K562 (cell line): ENCODE data around the gene NSMCE1. TPM values are rescaled to one million over a fixed set of nuclear protein-coding genes. Genes with fewer than 3 reads are reported as not detected.

Source experiments
- ARNT ChIP-seq, 2 experiments: fragments of 450-650 bp; IDR thresholded peaks; 2 replicates each; pipeline ENCODE4 v1.6.1; 2016; ENCODE audit warnings: mild to moderate bottlenecking in 1 of 2
- BRD4 ChIP-seq: fragments of 200-600 bp; sonication (generic); IDR thresholded peaks from 2 replicates; pipeline ENCODE4 v1.6.1; 2017; ENCODE audit warnings: inconsistent platforms
- DEAF1 ChIP-seq: fragments of 450-650 bp; formaldehyde crosslinking; IDR thresholded peaks from 2 replicates; pipeline ENCODE4 v1.4.0; 2020; ENCODE audit warnings: mild to moderate bottlenecking, moderate library complexity
- FOXJ3 ChIP-seq: sonication (generic); formaldehyde crosslinking; IDR thresholded peaks from 2 replicates; pipeline ENCODE4 v1.4.0; 2020; ENCODE audit warnings: mild to moderate bottlenecking, missing genetic modification reagents
- GATAD2B ChIP-seq: fragments of 450-650 bp; IDR thresholded peaks from 2 replicates; pipeline ENCODE4 v1.6.1; 2017; ENCODE audit warnings: mild to moderate bottlenecking, borderline replicate concordance
- GTF2F1 ChIP-seq: IDR thresholded peaks from 2 replicates; pipeline ENCODE4 v1.6.1; 2011; ENCODE audit warnings: low read depth, low read length, improper control_type of control experiment
- HOXB6 ChIP-seq: fragments of 250-450 bp; sonication (Bioruptor Pico); IDR thresholded peaks from 2 replicates; pipeline ENCODE4 v1.5.1; 2022; ENCODE audit warnings: mild to moderate bottlenecking, borderline replicate concordance
- MBD2 ChIP-seq: sonication (generic); IDR thresholded peaks from 2 replicates; pipeline ENCODE4 v1.6.1; 2016; ENCODE audit warnings: low read depth, borderline replicate concordance
- NFYB ChIP-seq: IDR thresholded peaks from 2 replicates; pipeline ENCODE4 v1.6.1; 2011; ENCODE audit warnings: mild to moderate bottlenecking, moderate library complexity; ENCODE audit not compliant: insufficient read length; ENCODE audit errors: extremely low read depth
- PCBP2 ChIP-seq: fragments of 200-400 bp; formaldehyde crosslinking; IDR thresholded peaks from 2 replicates; pipeline ENCODE4 v1.6.1; 2018; ENCODE audit warnings: low read length, low read depth, mild to moderate bottlenecking, moderate library complexity; ENCODE audit not compliant: poor library complexity, severe bottlenecking
- POU5F1 ChIP-seq: fragments of 150-350 bp; IDR thresholded peaks from 2 replicates; pipeline ENCODE4 v1.6.1; 2014; ENCODE audit warnings: borderline replicate concordance, low read length, low read depth, mild to moderate bottlenecking; ENCODE audit not compliant: partially characterized antibody
- PTRF ChIP-seq: fragments of 450-650 bp; IDR thresholded peaks from 2 replicates; pipeline ENCODE4 v1.6.1; 2016; ENCODE audit warnings: mild to moderate bottlenecking, missing genetic modification characterization, missing compliant biosample characterization
- RHOXF2B ChIP-seq: fragments of 250-450 bp; sonication (Bioruptor Pico); conservative IDR thresholded peaks from 2 replicates; pipeline ENCODE4 v1.5.1; 2021
- SIX5 ChIP-seq, 2 experiments: IDR thresholded peaks; 2 replicates each; pipeline ENCODE4 v1.6.1; 2011; ENCODE audit warnings: low read length in 2 of 2, borderline replicate concordance in 1 of 2, low read depth in 1 of 2, mild to moderate bottlenecking in 1 of 2, moderate library complexity in 1 of 2; ENCODE audit not compliant: insufficient read depth in 1 of 2
- U2AF1 ChIP-seq: fragments of 200-400 bp; formaldehyde crosslinking; optimal IDR thresholded peaks from 2 replicates; pipeline ENCODE3; 2017; ENCODE audit warnings: mild to moderate bottlenecking, low read depth, low read length, moderate library complexity
- ZEB2 ChIP-seq: fragments of 450-650 bp; IDR thresholded peaks from 2 replicates; pipeline ENCODE4 v1.6.1; 2016
- ZNF263 ChIP-seq: sonication (generic); formaldehyde crosslinking; IDR thresholded peaks from 2 replicates; pipeline ENCODE4 v1.8.0; 2022; ENCODE audit warnings: mild to moderate bottlenecking, missing genetic modification reagents, borderline replicate concordance
- ZNF695 ChIP-seq: fragments of 450-650 bp; formaldehyde crosslinking; IDR thresholded peaks from 2 replicates; pipeline ENCODE4 v1.4.0; 2020; ENCODE audit warnings: mild to moderate bottlenecking, moderate library complexity
- ZNF76 ChIP-seq: fragments of 250-450 bp; sonication (Bioruptor Pico); IDR thresholded peaks from 2 replicates; pipeline ENCODE4 v1.4.0; 2020; ENCODE audit warnings: mild to moderate bottlenecking, moderate library complexity, borderline replicate concordance
- ZNF778 ChIP-seq: fragments of 450-650 bp; formaldehyde crosslinking; IDR thresholded peaks from 2 replicates; pipeline ENCODE4 v1.4.0; 2020; ENCODE audit warnings: mild to moderate bottlenecking, moderate library complexity
- polyA plus RNA-seq, 8 experiments: library from polyadenylated mRNA; depleted of rRNA in 4 of 8; stranded (reverse) in 5 of 8; unstranded in 3 of 8; fragments of >200 nt; fragmentation: Nextera tagmentation in 2 of 8; fragmentation: Illumina TruSeq in 1 of 8; extraction: Ambion mirVana in 2 of 8; extraction: Trizol in 1 of 8; gene quantifications; 2 replicates each; pipeline versions ENCODE4 v1.2.1 to v1.2.3, GENCODE V29; 2011 to 2014; ENCODE audit warnings: inconsistent platforms in 1 of 8, missing spikeins in 1 of 8
- total RNA-seq, 7 experiments: library from RNA; depleted of rRNA in 6 of 7; stranded (reverse); fragments of >200 nt in 6 of 7; fragmentation: Illumina TruSeq in 2 of 7; extraction: Trizol in 2 of 7; gene quantifications; 2 replicates each; pipeline versions ENCODE4 v1.2.1 to v1.2.3, GENCODE V29; 2011 to 2021; ENCODE audit warnings: low replicate concordance in 1 of 7
- TF ChIP-seq, protein P1 (sequence below), 3 experiments: fragments of 200-800 bp in 1 of 3; sonication (Bioruptor generic) in 1 of 3; sonication (generic) in 1 of 3; formaldehyde crosslinking in 1 of 3; IDR thresholded peaks; 2 replicates each; pipeline versions ENCODE4 v1.6.1 to v1.8.0; 2016 to 2022; ENCODE audit warnings: mild to moderate bottlenecking in 2 of 3, missing compliant biosample characterization in 2 of 3, missing genetic modification characterization in 2 of 3, missing genetic modification reagents in 1 of 3
- TF ChIP-seq, protein P2 (sequence below), 2 experiments: fragments of 150-350 bp in 1 of 2; IDR thresholded peaks; 2 replicates each; pipeline ENCODE4 v1.6.1; 2012 to 2016; ENCODE audit warnings: low read depth in 2 of 2, low read length in 2 of 2, mild to moderate bottlenecking in 1 of 2, moderate library complexity in 1 of 2

The NSMCE1 gene
- total and polyA plus RNA-seq, 9 of the 15 experiments (the other 6 are each of a cell fraction or from before 2014, with no cell fraction given): 52.1 to 163 (median 61.5) TPM

GRCh38 chr16:27228621-27229501 lies 39.7 kb downstream of the NSMCE1 start (continued):
- no peak for TF ChIP-seq DEAF1 (CRISPR knock-in tag)
- no peak for TF ChIP-seq RHOXF2B (CRISPR knock-in tag)
- no peak for TF ChIP-seq ZNF263 (CRISPR knock-in tag)
- no peak for TF ChIP-seq BRD4
- TF ChIP-seq, protein P1, sequence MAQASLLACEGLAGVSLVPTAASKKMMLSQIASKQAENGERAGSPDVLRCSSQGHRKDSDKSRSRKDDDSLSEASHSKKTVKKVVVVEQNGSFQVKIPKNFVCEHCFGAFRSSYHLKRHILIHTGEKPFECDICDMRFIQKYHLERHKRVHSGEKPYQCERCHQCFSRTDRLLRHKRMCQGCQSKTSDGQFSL (CRISPR knock-in tag; IDR thresholded peaks at IDR 0.05): no peak
- TF ChIP-seq, protein P1 (tag; IDR thresholded peaks at IDR 0.05): no peak
- no peak for TF ChIP-seq SIX5 (IDR thresholded peaks at IDR 0.05; ENCODE audit: borderline replicate concordance in 1 of 2, insufficient read depth in 1 of 2, low read depth in 1 of 2, low read length in 2 of 2)
- no peak for TF ChIP-seq ZNF778 (CRISPR knock-in tag)
- TF ChIP-seq PCBP2: no peak
- no peak for TF ChIP-seq ZEB2
- TF ChIP-seq ZNF76 (CRISPR knock-in tag): no peak
- no peak for TF ChIP-seq PTRF
- no peak for TF ChIP-seq U2AF1
- no peak for TF ChIP-seq ARNT (IDR thresholded peaks at IDR 0.05)
- no peak for TF ChIP-seq FOXJ3
- no peak for TF ChIP-seq ZNF695 (CRISPR knock-in tag)
- no peak for TF ChIP-seq NFYB
- TF ChIP-seq, protein P2, sequence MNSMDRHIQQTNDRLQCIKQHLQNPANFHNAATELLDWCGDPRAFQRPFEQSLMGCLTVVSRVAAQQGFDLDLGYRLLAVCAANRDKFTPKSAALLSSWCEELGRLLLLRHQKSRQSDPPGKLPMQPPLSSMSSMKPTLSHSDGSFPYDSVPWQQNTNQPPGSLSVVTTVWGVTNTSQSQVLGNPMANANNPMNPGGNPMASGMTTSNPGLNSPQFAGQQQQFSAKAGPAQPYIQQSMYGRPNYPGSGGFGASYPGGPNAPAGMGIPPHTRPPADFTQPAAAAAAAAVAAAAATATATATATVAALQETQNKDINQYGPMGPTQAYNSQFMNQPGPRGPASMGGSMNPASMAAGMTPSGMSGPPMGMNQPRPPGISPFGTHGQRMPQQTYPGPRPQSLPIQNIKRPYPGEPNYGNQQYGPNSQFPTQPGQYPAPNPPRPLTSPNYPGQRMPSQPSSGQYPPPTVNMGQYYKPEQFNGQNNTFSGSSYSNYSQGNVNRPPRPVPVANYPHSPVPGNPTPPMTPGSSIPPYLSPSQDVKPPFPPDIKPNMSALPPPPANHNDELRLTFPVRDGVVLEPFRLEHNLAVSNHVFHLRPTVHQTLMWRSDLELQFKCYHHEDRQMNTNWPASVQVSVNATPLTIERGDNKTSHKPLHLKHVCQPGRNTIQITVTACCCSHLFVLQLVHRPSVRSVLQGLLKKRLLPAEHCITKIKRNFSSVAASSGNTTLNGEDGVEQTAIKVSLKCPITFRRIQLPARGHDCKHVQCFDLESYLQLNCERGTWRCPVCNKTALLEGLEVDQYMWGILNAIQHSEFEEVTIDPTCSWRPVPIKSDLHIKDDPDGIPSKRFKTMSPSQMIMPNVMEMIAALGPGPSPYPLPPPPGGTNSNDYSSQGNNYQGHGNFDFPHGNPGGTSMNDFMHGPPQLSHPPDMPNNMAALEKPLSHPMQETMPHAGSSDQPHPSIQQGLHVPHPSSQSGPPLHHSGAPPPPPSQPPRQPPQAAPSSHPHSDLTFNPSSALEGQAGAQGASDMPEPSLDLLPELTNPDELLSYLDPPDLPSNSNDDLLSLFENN (IDR thresholded peaks at IDR 0.05; ENCODE audit: low read depth in 2 of 2, low read length in 2 of 2): peak in 1 of 2 experiments; percentile 48; a peak in 1 of 4 replicates
- TF ChIP-seq MBD2: no peak
- no peak for TF ChIP-seq GATAD2B
- TF ChIP-seq GTF2F1: no peak
- no peak for TF ChIP-seq HOXB6 (CRISPR knock-in tag)
- TF ChIP-seq POU5F1: no peak
